Fibroblast of skin of abdomen (primary cell): ENCODE measurements around the gene NID2. TPM values are rescaled to one million over a fixed set of nuclear protein-coding genes. Genes with fewer than 3 reads are reported as not detected.
A peak's percentile ranks its signal among the peaks of the same experiment; 100 is the strongest.

ENCODE experiments used
- DNase-seq: peaks from one replicate; pipeline ENCODE4 v3.0.0-alpha.2; 2013
- polyA plus RNA-seq, 2 experiments: library from polyadenylated mRNA; unstranded; fragments of 120-200 nt; gene quantifications; one replicate each; pipeline ENCODE4 v1.2.1, GENCODE V29; 2013; ENCODE audit not compliant: insufficient read length in 2 of 2

NID2 gene, protein sequence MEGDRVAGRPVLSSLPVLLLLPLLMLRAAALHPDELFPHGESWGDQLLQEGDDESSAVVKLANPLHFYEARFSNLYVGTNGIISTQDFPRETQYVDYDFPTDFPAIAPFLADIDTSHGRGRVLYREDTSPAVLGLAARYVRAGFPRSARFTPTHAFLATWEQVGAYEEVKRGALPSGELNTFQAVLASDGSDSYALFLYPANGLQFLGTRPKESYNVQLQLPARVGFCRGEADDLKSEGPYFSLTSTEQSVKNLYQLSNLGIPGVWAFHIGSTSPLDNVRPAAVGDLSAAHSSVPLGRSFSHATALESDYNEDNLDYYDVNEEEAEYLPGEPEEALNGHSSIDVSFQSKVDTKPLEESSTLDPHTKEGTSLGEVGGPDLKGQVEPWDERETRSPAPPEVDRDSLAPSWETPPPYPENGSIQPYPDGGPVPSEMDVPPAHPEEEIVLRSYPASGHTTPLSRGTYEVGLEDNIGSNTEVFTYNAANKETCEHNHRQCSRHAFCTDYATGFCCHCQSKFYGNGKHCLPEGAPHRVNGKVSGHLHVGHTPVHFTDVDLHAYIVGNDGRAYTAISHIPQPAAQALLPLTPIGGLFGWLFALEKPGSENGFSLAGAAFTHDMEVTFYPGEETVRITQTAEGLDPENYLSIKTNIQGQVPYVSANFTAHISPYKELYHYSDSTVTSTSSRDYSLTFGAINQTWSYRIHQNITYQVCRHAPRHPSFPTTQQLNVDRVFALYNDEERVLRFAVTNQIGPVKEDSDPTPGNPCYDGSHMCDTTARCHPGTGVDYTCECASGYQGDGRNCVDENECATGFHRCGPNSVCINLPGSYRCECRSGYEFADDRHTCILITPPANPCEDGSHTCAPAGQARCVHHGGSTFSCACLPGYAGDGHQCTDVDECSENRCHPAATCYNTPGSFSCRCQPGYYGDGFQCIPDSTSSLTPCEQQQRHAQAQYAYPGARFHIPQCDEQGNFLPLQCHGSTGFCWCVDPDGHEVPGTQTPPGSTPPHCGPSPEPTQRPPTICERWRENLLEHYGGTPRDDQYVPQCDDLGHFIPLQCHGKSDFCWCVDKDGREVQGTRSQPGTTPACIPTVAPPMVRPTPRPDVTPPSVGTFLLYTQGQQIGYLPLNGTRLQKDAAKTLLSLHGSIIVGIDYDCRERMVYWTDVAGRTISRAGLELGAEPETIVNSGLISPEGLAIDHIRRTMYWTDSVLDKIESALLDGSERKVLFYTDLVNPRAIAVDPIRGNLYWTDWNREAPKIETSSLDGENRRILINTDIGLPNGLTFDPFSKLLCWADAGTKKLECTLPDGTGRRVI (N-terminal part only)
- polyA plus RNA-seq (2013, experiment 1 of 2; ENCODE audit: insufficient read length) = 107 TPM
- polyA plus RNA-seq (2013, experiment 2 of 2; ENCODE audit: insufficient read length) = 105 TPM

- DNase-seq = peak; percentile 96
Observed at GRCh38 chr14:52068615-52069306, at the start of gene NID2. Gene NID2 (minus strand): TSS chr14:52069059. CDS start chr14:52068994, 65 bp downstream.

DNA sequence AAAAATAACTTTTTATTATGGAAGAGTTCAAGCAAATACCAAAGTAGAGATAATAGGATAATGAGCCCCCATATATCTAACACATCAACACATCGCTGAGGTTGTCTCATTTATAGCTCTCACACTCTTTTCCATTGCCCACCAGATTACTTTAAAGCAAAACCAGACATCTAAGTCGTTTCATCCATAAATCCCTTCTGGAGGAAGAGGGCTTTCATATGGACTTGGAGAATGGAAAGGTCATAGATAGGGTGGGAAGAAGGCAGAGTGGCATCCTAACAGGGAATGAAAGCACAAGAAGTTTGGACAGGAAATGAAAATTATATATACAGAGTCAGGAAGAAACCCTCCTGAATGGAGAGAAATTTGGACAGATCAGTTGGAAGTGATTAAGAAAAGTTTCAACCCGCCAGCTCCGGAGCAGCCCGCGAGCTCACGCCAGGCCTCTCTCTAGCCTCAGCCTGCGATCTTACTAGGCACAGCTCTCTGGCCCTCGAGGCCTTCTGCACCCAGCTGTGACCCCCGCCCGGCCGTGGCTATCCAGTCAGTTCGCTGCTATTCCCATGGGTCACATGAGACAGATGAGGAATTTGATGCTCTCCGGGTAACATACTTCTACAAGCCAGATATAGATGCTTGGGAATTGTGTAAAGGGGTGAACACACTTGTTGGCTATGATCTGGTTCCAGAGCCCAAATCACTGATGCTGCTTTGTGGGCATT, 48.4 kb upstream of the NID2 start:
- peak; percentile 42 for DNase-seq

GRCh38 chr14:52115286-52115685, 46.4 kb upstream of the NID2 start:
- no peak for DNase-seq

DNA sequence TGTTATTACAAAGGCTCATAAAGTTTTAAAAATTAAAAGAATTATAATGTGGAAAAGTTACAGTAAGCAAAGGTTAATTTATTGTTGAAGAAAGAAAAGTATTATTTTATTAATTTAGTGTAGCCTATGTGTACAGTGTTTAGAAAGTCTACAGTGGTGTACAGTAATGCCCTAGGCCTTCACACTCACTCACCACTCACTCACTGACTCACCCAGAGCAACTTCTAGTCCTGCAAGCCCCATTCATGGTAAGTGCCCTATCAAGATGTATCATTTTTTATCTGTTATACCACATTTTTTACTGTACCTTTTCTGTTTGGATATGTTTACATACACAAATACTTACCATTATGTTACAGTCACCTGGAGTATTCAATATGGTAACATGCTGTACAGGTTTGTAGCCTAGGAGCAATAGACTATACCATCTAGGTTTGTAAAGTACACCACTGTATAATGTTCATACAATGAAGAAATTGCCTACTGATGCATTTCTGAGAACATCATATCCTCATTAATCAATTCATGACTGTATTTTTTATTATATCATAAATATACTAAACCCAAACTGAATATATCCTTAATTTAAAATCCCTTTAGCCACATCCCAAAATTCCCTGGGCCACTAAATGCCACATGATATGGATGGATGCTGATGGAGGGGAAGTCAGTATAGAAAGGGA, 43.6 kb upstream of the NID2 start:
- DNase-seq = peak; percentile 62

- DNase-seq = no peak
Observed at GRCh38 chr14:52111583-52111982, 42.7 kb upstream of the NID2 start.

DNA sequence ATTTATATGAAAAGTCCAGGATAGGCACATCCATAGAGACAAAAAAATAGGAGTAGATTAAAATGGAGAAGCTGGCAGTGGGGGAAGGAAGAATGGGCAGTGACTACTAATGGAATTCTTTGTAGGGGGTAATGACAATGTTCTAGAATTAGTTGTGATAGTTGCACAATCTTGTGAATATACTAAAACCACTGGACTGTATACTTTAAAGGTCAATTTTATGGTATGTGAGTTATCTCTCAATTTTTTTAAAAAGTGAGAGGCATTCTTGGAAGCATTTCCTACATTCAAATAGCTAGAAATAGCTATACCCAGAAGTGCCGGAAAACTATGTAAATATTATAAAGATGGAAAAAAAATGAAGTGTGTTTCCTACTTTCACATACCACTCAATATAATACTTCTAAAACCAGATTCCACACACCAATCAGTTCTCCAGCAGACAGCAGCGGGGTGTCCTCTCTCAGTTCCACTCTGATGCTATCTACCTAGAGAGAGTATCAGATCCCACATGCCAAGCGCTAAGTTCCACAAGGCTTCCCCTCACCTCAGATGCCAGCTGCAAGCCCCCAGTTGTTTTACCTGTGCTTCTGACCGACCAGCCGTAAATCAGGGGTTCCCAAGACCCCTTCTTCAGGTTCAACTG, 41.7 kb upstream of the NID2 start:
- peak; percentile 81 for DNase-seq

- no peak for DNase-seq
Observed at GRCh38 chr14:52108823-52109222, 40.0 kb upstream of the NID2 start.

DNA sequence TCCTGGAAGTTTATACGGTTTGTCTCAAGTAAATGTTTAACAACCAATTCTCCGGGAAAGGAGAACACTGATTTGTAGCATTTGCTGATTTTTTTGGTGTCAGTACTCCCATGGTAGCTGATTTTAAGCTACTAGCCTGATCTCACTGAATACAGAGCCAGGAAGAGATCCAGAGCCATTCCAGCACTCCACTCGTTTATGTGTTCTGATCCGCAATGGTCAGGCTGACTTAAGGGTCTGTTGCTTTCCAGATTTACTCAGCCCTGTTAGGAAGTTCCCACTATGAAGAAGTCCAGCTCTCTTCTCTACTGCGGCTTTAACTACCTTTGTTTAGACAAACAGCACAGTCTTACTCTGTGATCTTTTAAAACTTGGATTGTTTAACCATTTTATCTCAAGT, 38.0 kb upstream of the NID2 start:
- DNase-seq = no peak

GRCh38 chr14:52103416-52103815, 34.6 kb upstream of the NID2 start:
- no peak for DNase-seq

GRCh38 chr14:52095794-52096193, 26.9 kb upstream of the NID2 start:
- no peak for DNase-seq

DNA sequence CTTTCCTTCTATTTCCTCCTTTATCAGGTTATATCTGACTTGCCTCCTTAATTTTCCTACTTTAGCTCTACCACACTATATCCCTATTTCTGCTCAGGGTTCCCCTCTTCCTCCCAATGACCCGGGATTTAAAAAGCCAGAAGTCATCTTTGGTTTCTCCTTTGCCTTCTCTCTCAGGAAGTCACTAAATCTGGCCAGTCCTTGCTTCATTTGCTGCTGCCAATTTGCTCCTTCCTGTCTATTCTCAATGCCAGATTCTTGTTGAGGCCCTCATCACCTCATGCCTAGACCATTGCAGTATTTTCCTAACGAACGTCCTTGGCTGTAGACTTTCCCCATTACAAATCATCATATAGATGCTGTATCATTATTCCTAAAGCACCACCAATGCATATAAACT, 26.5 kb upstream of the NID2 start:
- no peak for DNase-seq

GRCh38 chr14:52094546-52095271, 25.9 kb upstream of the NID2 start:
- DNase-seq = peak; percentile 82

DNA sequence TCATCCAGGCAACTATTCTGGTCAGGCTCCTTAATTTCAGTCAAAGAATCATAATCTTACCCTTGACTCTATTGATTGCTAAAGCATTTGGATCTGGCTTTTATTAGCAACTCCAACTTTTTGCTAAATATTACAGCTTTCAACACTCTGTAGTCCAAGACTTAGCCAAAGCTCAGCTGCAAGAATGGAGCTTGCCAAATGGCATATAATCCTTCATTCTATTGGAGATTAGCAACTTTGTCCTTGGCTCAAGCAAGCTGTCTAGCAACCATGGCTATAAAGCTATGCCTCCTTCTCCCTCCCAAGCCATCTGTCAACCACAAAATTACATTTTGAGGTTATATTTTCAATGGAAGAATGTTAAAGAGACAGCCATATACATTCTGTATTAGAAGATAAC, 23.1 kb upstream of the NID2 start:
- DNase-seq = peak; percentile 68

GRCh38 chr14:52090936-52091335, 22.1 kb upstream of the NID2 start:
- DNase-seq = no peak

DNA sequence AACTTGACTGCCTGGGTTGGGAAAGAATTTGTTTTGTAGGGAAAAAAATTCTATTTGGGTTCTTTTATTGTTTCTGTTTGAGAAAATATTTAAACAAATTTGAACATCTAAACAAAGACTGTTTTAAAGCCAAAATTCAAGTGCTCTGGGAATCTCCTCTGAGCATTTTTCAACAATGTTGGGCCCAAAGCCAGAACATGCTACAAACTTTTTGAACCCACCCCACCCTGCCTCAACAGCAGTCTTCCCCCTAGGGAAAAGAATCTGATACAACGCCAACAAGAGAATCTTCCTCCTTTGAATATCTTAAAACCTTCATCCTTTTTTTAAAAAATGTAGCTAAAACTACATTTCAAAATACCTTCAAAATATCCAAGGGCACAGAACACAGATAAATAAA, 20.4 kb upstream of the NID2 start:
- DNase-seq = no peak

DNA sequence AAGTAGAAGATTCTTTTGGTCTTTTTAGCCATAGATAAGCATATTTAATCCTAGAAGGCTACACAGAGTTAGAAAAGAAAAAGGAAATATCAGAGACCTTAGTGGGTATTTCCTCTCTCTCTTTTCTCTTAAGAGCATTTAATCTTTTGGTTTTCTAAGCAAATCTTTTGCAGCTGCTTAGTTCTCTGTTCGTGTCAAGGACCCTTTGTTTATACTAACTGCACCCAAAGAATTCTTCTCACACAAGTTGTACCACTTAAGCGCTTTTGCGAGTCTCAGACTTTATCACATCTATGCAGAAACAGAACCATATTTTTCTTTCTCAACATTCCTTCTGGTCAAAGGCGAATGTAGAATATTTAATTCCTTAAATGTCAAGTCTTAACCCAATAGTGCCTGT, 17.9 kb upstream of the NID2 start:
- DNase-seq = peak; percentile 69

- DNase-seq = no peak
Observed at GRCh38 chr14:52082903-52083302, 14.0 kb upstream of the NID2 start.

GRCh38 chr14:52081964-52082363, 13.1 kb upstream of the NID2 start:
- DNase-seq = no peak
